ENCODE measurements around the gene LIN54.
A peak's percentile ranks its signal among the peaks of the same experiment; 100 is the strongest.

LIN54 gene

GRCh38 chr4:82889287-82889686 is 121.3 kb downstream of the LIN54 start:
- Histone ChIP-seq H3K27me3 (replicated peaks; ENCODE audit: insufficient read depth, low read length) (no peaks in the 10 kb centered on the region), H4K20me1 (ENCODE audit: insufficient read depth, low read length) (no peaks in the 10 kb centered on the region)
- no peak for DNase-seq

GRCh38 chr4:82886147-82886942 is 124.3 kb downstream of the LIN54 start:
- Histone ChIP-seq H3K4me1 (ENCODE audit: low read length) (peaks cover 6% of the 10 kb centered on the region; the same call in 1 of the 2 replicates), H3K4me3 (ENCODE audit: low read length) (no peak overlapping the region), H3K27me3 (replicated peaks; ENCODE audit: insufficient read depth, low read length) (no peaks in the 10 kb centered on the region), H3K27ac (ENCODE audit: low read length) (no peak overlapping the region), H2AFZ (ENCODE audit: low read length) (no peak overlapping the region), H3K4me2 (ENCODE audit: low read depth, low read length) (no peak overlapping the region), H3K36me3 (replicated peaks; ENCODE audit: insufficient read depth, low read length) (no peaks in the 10 kb centered on the region), H3K79me2 (ENCODE audit: low read length) (peaks cover 92% of the 10 kb centered on the region), H3K9me2 (replicated peaks; ENCODE audit: insufficient read depth, low read length) (no peaks in the 10 kb centered on the region), H3K9me3 (replicated peaks; ENCODE audit: insufficient read depth, low read length) (no peaks in the 10 kb centered on the region), H4K20me1 (ENCODE audit: insufficient read depth, low read length) (peaks cover 3% of the 10 kb centered on the region; the same call in 1 of the 2 replicates), H3K9ac (ENCODE audit: low read length) (no peak overlapping the region), H3F3A (ENCODE audit: insufficient read depth, low read length) (peaks cover 18% of the 10 kb centered on the region)
- TF ChIP-seq EZH2 (optimal IDR thresholded peaks at IDR 0.05; ENCODE audit: low read depth, low read length) (no peak), CTCF (IDR thresholded peaks at IDR 0.05; ENCODE audit: low read length) (no peak), EZH2phosphoT487 (IDR thresholded peaks at IDR 0.05; ENCODE audit: low read length) (no peak)
- DNase-seq: no peak

More at GRCh38 chr4:82889287-82889686, 121.3 kb downstream of the LIN54 start:
- Histone ChIP-seq H3K9ac (ENCODE audit: low read length) (peak overlapping the region; percentile 92; the same call in 1 of the 2 replicates), H2AFZ (ENCODE audit: low read length) (no peak overlapping the region), H3K9me2 (replicated peaks; ENCODE audit: insufficient read depth, low read length) (no peaks in the 10 kb centered on the region), H3K27ac (ENCODE audit: low read length) (no peak overlapping the region), H3K4me1 (ENCODE audit: low read length) (peaks cover 17% of the 10 kb centered on the region), H3K79me2 (ENCODE audit: low read length) (peaks cover 72% of the 10 kb centered on the region), H3K4me2 (ENCODE audit: low read depth, low read length) (peak overlapping the region; percentile 71), H3K4me3 (ENCODE audit: low read length) (peak overlapping the region; percentile 95), H3F3A (ENCODE audit: insufficient read depth, low read length) (peaks cover 38% of the 10 kb centered on the region), H3K9me3 (replicated peaks; ENCODE audit: insufficient read depth, low read length) (no peaks in the 10 kb centered on the region), H3K36me3 (replicated peaks; ENCODE audit: insufficient read depth, low read length) (no peaks in the 10 kb centered on the region)
- TF ChIP-seq EZH2 (optimal IDR thresholded peaks at IDR 0.05; ENCODE audit: low read depth, low read length) (no peak), CTCF (IDR thresholded peaks at IDR 0.05; ENCODE audit: low read length) (no peak), EZH2phosphoT487 (IDR thresholded peaks at IDR 0.05; ENCODE audit: low read length) (no peak)

- H3K9me2 ChIP-seq (replicated peaks; ENCODE audit: insufficient read depth, low read length): no peaks in the 10 kb centered on the region
- H3K79me2 ChIP-seq (ENCODE audit: low read length): peaks cover 96% of the 10 kb centered on the region
- H3K27me3 ChIP-seq (replicated peaks; ENCODE audit: insufficient read depth, low read length): no peaks in the 10 kb centered on the region
- no peak overlapping the region for H3K4me2 ChIP-seq (ENCODE audit: low read depth, low read length)
- no peak overlapping the region for H3K27ac ChIP-seq (ENCODE audit: low read length)
- TF ChIP-seq EZH2phosphoT487 (IDR thresholded peaks at IDR 0.05; ENCODE audit: low read length) (no peak), CTCF (IDR thresholded peaks at IDR 0.05; ENCODE audit: low read length) (no peak)
- H3K9ac ChIP-seq (ENCODE audit: low read length): no peak overlapping the region
- peaks cover 10% of the 10 kb centered on the region for H3F3A ChIP-seq (ENCODE audit: insufficient read depth, low read length)
- H3K4me3 ChIP-seq (ENCODE audit: low read length): no peak overlapping the region
- no peaks in the 10 kb centered on the region for H3K36me3 ChIP-seq (replicated peaks; ENCODE audit: insufficient read depth, low read length)
- no peak overlapping the region for H2AFZ ChIP-seq (ENCODE audit: low read length)
- H3K9me3 ChIP-seq (replicated peaks; ENCODE audit: insufficient read depth, low read length): no peaks in the 10 kb centered on the region
- peaks cover 3% of the 10 kb centered on the region; the same call in 1 of the 2 replicates for H4K20me1 ChIP-seq (ENCODE audit: insufficient read depth, low read length)
- no peak for DNase-seq
- peaks cover 6% of the 10 kb centered on the region; the same call in 1 of the 2 replicates for H3K4me1 ChIP-seq (ENCODE audit: low read length)
Measured at GRCh38 chr4:82885410-82885809, 125.2 kb downstream of the LIN54 start.
